C4-2B (cell line): ENCODE measurements around the gene KLHL25.

Experiments used
- H3K27ac ChIP-seq: fragments of 450-650 bp; 2 replicates; pipeline ENCODE4 v1.5.1; 2017
- CTCF ChIP-seq: fragments of 450-650 bp; conservative IDR thresholded peaks from 2 replicates; pipeline ENCODE4 v1.5.1; 2017; ENCODE audit warnings: mild to moderate bottlenecking
- ZFX ChIP-seq: fragments of 450-650 bp; IDR thresholded peaks from 2 replicates; pipeline ENCODE4 v1.6.1; 2017

KLHL25 gene

GRCh38 chr15:85757939-85758654, 36.6 kb downstream of the KLHL25 start:
- no peak overlapping the region for H3K27ac ChIP-seq

GRCh38 chr15:85757073-85757938, 37.4 kb downstream of the KLHL25 start:
- TF ChIP-seq CTCF (no peak), ZFX (no peak)
- H3K27ac ChIP-seq: no peak overlapping the region

More at GRCh38 chr15:85757939-85758654, 36.6 kb downstream of the KLHL25 start:
- TF ChIP-seq ZFX (no peak), CTCF (no peak)

- no peak overlapping the region for H3K27ac ChIP-seq
Measured at GRCh38 chr15:85756411-85757072, 38.2 kb downstream of the KLHL25 start.

GRCh38 chr15:85755942-85756341, 38.8 kb downstream of the KLHL25 start:
- TF ChIP-seq CTCF: no peak
- TF ChIP-seq ZFX: no peak

More at GRCh38 chr15:85756411-85757072, 38.2 kb downstream of the KLHL25 start:
- TF ChIP-seq ZFX (no peak), CTCF (no peak)

GRCh38 chr15:85755471-85755870, 39.3 kb downstream of the KLHL25 start:
- no peak for TF ChIP-seq ZFX
- no peak for TF ChIP-seq CTCF

More at GRCh38 chr15:85755942-85756341, 38.8 kb downstream of the KLHL25 start:
- no peak overlapping the region for H3K27ac ChIP-seq

GRCh38 chr15:85754989-85755388, 39.7 kb downstream of the KLHL25 start:
- TF ChIP-seq ZFX (no peak), CTCF (no peak)
- no peak overlapping the region for H3K27ac ChIP-seq

More at GRCh38 chr15:85755471-85755870, 39.3 kb downstream of the KLHL25 start:
- no peak overlapping the region for H3K27ac ChIP-seq
